Left ventricle myocardium inferior (tissue), 1 donor: ENCODE data around the gene SLC38A1. TPM values are rescaled to one million over a fixed set of nuclear protein-coding genes. Genes with fewer than 3 reads are reported as not detected.

ENCODE experiments used
- DNase-seq: peaks from one replicate; pipeline ENCODE4 v3.0.0-alpha.2; 2020
- H3K27ac ChIP-seq: fragments of 200-600 bp; replicated peaks from 2 replicates; pipeline ENCODE4 v1.8.0; 2021
- H3K27me3 ChIP-seq: fragments of 200-600 bp; 2 replicates; pipeline ENCODE4 v1.8.0; 2021; ENCODE audit warnings: low read depth
- H3K36me3 ChIP-seq: fragments of 200-600 bp; 2 replicates; pipeline ENCODE4 v1.8.0; 2021
- H3K4me1 ChIP-seq: fragments of 200-600 bp; 2 replicates; pipeline ENCODE4 v1.8.0; 2021
- H3K4me3 ChIP-seq: fragments of 200-600 bp; 2 replicates; pipeline ENCODE4 v1.8.0; 2021; ENCODE audit warnings: mild to moderate bottlenecking, moderate library complexity
- H3K9me3 ChIP-seq: fragments of 200-600 bp; replicated peaks from 2 replicates; pipeline ENCODE4 v1.8.0; 2021
- CTCF ChIP-seq: fragments of 200-600 bp; IDR thresholded peaks from 2 replicates; pipeline ENCODE4 v1.8.0; 2021; ENCODE audit warnings: antibody characterized with exemption, mild to moderate bottlenecking, borderline replicate concordance
- intact Hi-C: fragments of 100-400 bp; cut with micrococcal nuclease; formaldehyde crosslinking; loops from one replicate; pipeline ENCODE4 v1.11.0; 2022
- total RNA-seq: library from RNA; stranded (reverse); fragmentation: NEBNext Ultra II Directional; extraction: Animal tissue kit (Norgen Biotek cat#: 25700); gene quantifications from one replicate; pipeline ENCODE4 v1.2.1, GENCODE V29; 2021
- donor health status: DM: no; HTN: yes; CAD: no; lungs with severe emphysema.

Gene SLC38A1
- total RNA-seq, 1 donor from 2014 or later: 134 TPM

GRCh38 chr12:46238821-46239220 is 30.0 kb downstream of the SLC38A1 start:
- H3K27ac ChIP-seq: no peak overlapping the region
- H3K36me3 ChIP-seq: peaks cover 12% of the 10 kb centered on the region
- TF ChIP-seq CTCF: no peak
- H3K9me3 ChIP-seq: no peaks in the 10 kb centered on the region
- H3K4me3 ChIP-seq: no peak overlapping the region
- H3K27me3 ChIP-seq: no peaks in the 10 kb centered on the region
- intact Hi-C loops: no loop called here
- DNase-seq: no peak
- peaks cover 8% of the 10 kb centered on the region for H3K4me1 ChIP-seq

DNA sequence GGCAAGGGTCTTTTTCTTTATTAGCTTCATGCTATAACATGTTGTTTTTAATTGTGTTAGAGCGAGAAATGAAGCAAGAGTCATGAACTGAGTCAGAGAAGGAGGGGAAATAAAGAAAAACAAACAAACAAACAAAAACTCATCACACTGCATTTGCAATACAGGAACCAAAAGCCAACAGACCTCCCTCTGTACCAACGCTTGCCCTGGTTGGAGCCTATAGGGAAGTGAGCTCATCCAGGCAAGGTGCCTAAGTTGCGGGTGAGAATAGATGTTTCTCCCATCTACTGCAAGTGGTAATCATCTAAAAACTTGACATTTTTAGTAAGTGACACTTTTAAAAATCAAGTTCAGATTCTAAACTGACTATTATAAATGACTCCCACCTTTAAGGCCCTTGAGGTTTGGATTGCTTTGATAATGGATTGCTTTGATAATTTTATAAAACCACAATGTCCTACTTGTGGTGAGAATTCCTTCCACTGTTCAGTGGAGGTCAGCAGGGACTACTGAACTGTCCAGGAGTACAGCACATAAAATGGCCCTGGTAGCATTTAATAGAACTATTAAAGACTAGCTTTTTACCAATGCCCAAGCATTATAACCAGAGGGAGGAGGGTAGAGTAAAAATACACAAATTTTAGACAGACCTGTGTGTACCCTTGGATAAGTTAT is 31.3 kb downstream of the SLC38A1 start:
- intact Hi-C loops: no loop called here
- H3K27me3 ChIP-seq: no peaks in the 10 kb centered on the region
- no peak overlapping the region for H3K4me3 ChIP-seq
- DNase-seq: no peak
- no peaks in the 10 kb centered on the region for H3K9me3 ChIP-seq
- H3K36me3 ChIP-seq: peaks cover 12% of the 10 kb centered on the region
- H3K4me1 ChIP-seq: peaks cover 16% of the 10 kb centered on the region
- TF ChIP-seq CTCF: no peak
- H3K27ac ChIP-seq: no peak overlapping the region

GRCh38 chr12:46234000-46234399 is 34.8 kb downstream of the SLC38A1 start:
- Histone ChIP-seq H3K27me3 (no peaks in the 10 kb centered on the region), H3K27ac (peak overlapping the region; percentile 32), H3K4me1 (peaks cover 16% of the 10 kb centered on the region), H3K36me3 (peaks cover 4% of the 10 kb centered on the region), H3K4me3 (no peak overlapping the region), H3K9me3 (no peaks in the 10 kb centered on the region)
- TF ChIP-seq CTCF: no peak
- intact Hi-C loops: no loop called here
- DNase-seq: no peak

- Histone ChIP-seq H3K9me3 (no peaks in the 10 kb centered on the region), H3K27ac (peak overlapping the region; percentile 32), H3K4me3 (no peak overlapping the region), H3K36me3 (no peaks in the 10 kb centered on the region), H3K4me1 (peaks cover 16% of the 10 kb centered on the region), H3K27me3 (no peaks in the 10 kb centered on the region)
- intact Hi-C loops: no loop called here
- DNase-seq: no peak
- no peak for TF ChIP-seq CTCF
Observed at GRCh38 chr12:46233423-46233822, 35.4 kb downstream of the SLC38A1 start.

GRCh38 chr12:46230983-46231382 is 37.9 kb downstream of the SLC38A1 start:
- TF ChIP-seq CTCF: no peak
- Histone ChIP-seq H3K36me3 (no peaks in the 10 kb centered on the region), H3K27ac (no peak overlapping the region), H3K9me3 (no peaks in the 10 kb centered on the region), H3K27me3 (no peaks in the 10 kb centered on the region), H3K4me3 (no peak overlapping the region), H3K4me1 (peaks cover 28% of the 10 kb centered on the region)
- intact Hi-C loops: no loop called here
- DNase-seq: no peak
